GM21423 (cell line): ENCODE measurements around the gene ABHD10.

Experiments
- ATAC-seq: cut with Tn5 transposase; IDR thresholded peaks from one replicate; pipeline ENCODE4 v1.9.1; 2021; ENCODE audit warnings: mild to moderate bottlenecking, moderate library complexity; ENCODE audit not compliant: unreplicated experiment

ABHD10 gene

DNA sequence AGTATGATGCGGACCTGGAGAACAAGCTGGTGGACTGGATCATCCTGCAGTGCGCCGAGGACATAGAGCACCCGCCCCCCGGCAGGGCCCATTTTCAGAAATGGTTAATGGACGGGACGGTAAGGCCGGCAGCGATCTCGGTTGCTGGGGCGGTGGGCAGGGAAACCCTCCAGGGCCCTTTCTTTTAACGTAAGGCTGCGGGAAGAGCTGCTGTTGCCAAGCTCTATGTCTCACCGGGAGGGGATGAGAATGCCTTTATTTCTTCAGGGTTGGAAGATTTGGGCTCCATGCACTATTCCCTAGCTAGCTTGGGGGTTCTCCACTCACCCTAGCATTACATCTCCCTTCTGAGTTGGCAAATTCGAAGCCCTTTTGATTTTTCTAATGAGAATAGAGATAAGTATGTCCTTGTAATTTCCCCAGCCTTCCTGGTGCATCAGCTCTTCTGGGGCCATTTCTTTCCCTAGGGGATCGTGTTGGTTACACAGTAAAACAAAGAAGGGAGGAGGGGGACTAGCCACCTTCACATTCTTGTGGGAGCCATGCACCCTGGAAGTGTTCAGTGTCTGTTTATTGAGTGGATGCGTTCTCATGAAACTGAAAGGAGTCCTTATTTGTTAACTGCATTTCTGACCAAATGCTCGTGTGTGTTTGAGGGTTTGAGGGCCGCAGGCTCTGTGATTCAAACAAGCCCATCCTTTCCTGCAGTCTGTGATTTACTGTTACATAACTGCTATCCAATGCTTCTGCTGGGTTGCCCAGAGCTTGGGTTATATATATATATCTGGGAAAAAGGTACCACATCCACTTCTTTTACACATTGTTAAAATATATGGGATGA, 20.9 kb downstream of the ABHD10 start:
- ATAC-seq: no peak

DNA sequence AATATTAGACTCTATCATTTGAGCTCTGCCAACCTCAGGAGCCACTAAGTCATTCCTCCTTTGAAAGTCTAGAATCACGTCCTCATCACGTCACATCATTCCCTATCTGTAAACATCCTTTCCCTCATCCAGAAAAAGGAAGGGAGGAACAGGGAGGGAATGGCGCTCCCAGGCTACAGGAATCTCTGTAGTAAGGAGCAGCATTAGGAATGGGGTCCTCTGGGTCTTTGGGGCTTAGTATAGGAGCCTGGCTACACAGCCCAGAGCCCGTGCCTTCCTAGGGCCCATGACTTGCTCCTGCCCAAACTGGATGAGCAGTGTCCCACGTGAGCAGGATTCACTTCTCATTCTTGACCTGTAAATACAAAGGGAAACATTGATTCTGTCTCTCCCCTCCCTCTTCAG, 21.5 kb downstream of the ABHD10 start:
- no peak for ATAC-seq

DNA sequence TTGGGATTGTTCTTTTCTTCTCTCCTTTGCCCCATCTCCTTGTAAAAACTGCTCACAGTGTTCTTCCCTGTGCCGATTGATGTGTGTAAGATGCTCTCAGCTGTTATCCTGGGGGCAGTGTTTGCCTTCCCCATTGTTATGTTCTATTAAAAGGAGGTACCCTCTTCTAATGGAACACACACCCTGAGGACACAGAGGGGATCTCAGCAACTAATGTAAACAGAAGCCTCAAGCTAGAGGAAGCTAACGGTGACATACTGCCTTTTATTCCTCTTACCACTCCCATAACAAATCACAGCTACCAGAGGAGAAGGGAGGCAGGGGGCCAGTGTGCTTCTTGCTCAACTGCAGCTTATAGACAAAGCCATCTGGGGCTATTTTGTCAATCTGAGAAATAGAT, 22.1 kb downstream of the ABHD10 start:
- no peak for ATAC-seq

DNA sequence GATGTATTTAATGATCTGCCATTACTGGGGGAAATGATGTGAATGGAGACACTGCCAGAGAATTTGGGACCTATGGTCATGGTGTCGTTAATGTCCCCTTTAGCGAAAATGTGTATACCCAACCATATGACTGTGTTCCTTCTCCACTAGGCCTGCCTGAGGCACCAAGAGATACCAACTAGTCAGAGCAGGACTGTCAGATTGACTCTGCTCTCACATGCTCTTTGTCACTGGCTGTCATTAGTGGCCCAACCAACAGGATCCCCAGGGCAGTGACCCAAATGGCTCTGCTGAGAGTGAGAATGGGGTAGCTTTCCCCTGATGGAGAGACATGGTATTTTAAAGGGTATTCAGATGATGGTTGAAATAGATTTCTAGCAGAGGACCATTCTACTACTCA, 22.7 kb downstream of the ABHD10 start:
- no peak for ATAC-seq

DNA sequence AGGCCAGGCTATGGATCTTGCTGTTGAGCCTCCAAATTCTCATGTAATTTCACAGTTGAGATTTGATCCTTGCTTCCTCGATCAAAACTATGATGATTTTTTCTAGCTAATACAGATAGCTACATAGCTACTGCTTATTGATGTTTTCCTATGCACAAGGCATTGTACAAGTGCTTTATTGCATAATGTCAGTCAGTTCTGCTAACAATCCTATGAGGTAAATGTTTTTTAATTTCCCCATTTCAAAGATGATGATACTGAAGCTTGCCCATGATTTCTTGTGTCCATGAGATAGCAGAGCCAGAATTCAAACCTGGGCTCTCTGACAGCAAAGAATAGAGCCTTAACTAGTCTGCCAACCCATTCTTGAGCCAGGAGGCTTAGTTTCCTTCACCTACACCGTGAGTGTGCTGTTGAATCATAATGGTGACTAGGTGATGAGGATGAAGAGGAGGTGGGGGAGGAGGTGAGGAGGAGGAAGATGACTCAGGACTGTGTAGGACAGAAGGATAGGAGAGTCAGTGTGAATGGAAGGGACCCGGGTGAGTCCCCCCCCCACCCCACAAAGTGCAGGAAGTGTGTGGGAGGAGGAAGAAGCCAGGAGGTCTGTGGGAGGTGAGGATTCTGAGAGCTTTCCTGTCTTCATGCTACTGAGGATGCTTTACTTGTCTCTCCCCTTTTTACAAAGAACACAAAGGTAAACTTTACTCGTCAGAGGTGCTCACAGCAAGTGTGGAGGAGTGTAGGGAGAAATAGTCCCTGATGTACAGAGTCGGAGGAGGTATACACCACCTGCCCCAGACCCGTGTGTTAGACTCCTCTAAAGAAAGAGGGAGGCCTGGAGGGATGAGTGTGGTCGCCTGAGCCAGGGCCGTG, 23.5 kb downstream of the ABHD10 start:
- ATAC-seq: no peak

DNA sequence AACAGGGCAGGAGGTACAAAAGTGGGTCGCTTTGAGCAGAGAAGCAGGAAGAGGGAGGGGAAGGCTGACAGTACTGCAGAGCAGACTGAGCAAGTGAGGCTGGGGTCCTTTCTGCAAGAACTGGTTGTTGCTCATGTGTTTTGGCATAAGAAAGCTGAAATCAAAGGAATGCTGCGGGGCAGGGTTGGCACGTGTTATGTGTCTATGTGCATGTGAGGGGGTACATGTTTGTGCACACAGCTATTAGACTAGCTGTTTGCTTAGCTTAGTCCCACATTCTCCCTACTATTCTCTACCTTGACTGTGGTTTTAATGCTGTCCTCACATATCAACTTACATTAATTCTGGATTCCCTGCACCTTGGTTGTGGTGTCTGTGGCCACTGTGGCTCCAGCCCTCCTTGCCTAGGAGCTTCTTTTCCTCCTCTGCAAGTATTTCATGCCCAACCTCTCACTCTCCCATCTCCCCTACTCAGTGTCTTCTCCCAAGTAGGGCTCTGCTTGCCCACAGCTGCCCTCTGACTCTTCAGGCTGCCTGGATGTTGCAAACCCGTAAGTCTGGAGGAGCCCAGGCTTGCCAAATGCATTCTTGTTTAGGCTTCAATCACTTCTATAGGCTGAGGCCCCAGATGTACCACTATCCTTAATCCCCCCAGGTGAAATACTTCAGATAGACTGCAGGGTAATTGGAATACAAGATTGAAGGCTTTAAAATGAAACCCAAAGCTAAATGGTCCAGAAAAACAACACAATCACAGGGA, 24.7 kb downstream of the ABHD10 start:
- no peak for ATAC-seq

DNA sequence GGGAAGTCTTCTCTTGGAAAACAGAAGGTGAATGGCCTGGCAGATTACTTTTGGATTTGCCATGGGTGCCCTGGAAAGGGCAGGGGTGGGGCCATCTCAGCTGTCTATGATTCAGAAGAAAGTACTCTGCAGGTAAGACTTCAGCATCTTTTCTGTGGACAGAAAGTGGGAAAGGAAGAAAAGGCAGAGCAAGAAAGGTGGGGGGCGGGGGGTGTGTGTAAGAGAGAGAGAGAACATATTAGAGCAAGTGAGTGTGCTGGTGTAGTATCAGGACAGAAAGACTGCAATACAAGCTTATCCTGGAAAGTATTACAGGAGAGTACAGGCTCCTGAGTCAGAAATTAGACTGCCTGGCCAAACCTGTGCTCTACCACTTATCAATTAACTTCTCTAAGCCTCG, 25.4 kb downstream of the ABHD10 start:
- ATAC-seq: no peak

DNA sequence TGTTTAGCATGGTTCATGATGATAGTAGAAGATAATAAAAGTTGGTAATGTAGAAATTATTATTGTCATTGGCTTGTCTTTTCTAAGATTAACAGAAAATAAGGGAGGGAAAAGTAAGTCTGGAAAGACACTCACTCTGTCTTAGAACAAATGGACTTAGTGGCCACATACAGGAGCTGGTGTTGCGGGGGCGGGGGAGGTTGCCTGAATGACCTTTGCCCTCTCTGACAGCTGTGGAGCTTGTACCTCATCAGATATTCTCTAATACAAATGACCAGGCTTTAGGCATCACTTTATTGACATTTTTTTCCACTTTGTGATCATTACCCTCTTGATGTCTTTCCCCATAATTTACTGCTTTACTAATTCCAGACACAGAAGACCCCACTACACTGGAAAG, 25.8 kb downstream of the ABHD10 start:
- no peak for ATAC-seq

DNA sequence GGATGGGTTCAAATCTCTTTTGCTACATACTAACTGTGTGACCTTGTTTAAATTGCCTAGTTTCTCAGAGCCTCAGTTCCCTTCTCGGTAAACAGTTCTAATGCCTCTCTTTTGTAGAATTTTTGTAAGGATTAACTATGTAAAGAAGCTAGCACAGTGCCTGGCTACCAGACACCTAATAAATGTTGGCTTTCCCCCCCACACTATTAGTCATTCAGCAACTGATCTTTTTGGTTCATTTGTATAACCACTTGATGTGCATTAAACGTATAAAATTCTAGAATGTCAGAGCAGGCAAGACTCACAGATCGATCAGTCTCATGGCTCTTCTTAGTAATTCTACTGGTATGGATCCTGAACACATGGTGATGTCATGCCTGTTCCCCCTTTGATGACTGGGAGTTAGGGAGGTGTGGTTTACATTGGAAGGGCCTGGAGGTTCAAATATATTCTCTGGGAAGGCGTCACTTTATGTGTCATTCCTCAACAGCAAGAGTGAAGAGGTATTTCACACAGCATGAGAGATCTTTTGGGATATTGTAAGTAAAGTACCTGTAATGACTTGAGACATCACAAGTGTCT, 26.4 kb downstream of the ABHD10 start:
- ATAC-seq: no peak

DNA sequence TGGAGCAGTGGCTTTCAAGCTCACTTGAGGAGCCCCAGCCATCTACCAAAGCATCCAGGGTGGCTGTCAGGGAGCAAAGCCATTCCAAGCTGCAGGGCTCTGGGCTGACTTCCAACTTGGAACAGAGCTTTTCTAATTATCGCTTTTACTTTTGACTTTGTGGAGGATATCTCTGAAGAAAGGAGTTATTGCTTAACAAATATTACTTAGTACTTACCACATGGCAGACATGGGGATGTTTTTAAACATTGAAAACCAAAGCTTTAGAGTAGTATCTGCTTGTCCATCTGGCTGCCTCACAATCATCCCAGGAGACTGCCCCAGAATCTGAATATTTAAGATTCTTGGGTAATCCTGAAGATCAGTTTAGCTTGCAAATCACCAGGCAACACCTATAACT, 28.8 kb downstream of the ABHD10 start:
- ATAC-seq: no peak

DNA sequence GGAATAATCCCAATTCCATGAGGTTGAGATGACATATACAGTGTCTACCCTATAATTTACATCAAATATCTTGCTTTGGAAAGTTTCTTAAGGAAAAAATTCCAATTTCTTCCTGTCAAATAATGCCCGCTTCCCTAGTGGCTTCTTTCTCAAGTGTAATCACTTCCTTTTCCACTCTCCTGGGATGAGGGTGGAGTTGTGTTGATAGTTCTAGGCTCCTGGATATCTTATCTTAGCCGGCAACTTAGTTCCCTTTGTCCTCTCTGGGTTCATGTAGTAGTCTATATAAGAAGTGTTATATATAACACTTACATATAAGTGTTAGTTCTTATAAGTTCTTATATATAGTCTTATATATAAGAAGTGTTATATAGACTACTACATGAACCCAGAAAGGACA, 30.8 kb downstream of the ABHD10 start:
- ATAC-seq: no peak

DNA sequence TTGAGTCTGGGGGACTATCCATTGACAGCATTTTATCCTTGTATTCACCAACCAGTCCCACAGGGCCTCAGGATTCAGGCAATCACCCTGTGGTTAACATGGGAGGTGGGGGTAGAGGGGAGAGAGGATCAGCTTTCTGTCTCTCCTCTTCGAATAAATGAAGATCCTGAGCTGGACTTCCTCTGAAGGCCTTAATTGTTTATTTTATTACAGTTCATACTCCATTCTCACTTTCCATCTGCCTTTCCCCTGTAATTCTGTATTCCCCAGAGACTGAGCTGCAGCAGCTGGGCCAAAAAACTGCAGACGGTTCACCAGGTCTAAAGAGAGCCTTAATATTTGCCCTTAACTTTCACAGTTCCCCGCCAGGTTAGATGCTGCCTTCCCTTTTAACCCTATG, 31.8 kb downstream of the ABHD10 start:
- no peak for ATAC-seq

DNA sequence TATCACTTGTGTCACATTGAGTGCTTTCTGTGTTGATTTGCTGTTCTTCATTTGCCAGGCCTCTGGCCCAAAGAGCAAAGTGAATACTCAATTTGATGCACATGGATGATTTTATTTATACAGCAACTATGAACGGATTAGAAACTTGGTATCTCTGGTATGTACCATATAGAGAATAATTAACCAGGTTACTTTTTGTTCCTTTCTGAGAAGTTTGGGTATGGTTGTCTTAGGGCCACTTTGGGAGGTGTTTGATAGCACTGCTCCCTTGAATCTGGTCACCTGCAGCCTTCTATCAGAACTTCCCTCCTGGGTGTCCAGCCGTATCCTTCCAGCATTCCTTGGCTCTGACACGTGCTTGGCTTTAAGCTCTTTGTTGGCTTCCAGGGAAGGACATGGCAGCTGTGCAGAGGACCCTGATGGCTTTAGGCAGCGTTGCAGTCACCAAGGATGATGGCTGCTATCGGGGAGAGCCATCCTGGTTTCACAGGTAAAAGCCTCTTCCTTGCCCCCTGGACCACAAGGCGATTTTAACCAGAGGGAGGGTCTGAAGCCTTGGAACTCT, 32.6 kb downstream of the ABHD10 start:
- ATAC-seq: no peak

DNA sequence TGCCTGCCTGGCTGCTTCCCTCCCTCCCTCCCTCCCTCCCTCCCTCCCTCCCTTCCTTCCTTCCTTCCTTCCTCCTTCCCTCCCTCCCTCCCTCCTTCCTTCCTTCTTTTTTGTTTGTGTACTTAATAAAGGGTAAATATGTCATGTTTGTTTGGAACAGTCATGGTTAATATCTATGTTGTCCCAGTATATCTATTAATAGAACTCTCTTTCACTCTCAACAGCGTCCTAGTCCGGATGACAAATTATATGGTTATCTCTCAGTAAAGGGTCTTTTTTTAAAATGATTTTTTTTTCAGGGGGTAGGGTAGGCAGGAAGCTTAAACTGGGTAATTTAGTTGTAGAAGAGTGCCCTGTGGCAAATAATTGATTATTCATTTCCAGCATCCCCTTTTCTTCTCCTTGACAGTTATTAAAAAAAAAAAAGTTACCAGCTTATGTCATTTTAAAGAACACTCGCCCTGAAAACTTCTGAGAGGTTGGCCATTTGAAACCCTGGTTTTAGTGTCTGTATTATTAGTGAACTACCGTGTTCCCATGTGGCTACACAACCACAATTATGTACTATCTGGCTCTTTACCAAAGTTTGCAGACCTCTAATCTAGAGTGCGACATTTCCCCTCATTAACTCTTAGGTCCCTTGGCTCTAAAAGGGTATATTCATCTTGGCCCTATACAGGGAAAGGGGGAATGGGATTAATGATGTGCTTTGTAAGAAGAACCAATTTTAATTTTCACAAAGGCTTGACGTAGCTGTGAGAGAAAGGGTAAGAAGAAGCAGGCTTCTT, 33.6 kb downstream of the ABHD10 start:
- ATAC-seq: no peak

DNA sequence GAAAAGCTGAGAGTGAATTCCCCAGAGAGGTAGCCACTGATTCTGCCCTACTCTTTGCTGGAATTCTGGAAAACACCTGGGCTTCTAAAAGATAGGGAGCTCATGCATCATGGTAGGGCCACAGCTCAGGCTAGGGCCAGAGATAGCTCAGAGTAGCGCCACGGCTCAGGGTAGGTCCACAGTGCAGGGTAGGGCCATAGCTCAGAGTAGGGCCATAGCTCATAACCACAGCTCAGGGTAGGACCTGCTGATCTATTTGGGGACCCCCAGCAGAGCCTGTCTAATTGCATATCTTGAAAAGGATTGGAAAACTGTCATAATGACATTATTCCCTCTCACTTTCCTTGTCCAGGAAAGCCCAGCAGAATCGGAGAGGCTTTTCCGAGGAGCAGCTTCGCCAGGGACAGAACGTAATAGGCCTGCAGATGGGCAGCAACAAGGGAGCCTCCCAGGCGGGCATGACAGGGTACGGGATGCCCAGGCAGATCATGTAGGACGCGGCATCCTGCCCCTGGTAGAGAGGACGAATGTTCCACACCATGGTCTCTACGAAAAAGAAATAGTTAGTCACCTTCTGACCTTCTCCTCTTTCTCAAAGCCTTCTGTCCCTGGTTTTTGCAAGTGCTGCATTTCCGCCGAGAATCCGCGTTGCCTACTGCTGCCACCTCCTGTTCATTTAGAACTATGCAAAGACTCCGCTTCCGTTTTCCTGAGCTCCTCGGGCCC, 34.4 kb downstream of the ABHD10 start:
- ATAC-seq: peak; percentile 82

DNA sequence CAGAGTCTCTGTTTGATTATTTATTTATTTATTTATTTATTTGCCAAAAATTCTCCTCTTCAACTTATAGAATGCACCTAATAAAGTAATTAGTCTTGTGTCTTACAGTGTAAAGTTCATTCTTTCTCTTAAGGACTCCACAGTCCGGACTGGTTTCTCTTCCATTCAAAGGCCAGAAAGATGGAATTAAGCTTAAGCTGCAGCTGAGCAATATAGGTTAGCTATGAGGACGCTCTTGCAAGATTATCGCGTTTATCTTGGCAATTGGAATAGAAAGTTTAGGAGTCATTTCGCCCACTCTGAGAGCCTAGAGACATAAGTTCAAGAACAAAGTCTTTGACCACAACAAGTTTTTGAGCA, 34.9 kb downstream of the ABHD10 start:
- peak; percentile 25 for ATAC-seq

DNA sequence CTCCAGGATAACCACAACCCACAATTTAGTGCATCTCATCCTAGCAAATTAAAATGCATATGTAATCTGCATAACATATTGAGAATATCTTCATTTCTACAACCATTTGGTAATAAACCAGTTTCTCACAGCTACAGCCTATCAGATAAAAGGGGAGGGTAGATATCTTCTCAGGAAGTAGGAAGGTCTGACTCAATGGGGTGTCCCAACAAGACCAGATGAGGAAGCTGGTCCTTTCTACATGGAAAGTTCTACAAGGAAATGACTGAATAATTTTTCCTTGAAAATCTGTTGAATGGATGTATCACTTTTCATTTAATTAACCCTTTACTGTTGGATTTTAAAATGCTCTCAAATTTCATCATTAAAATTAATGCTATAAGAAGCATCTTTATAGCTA, 38.3 kb downstream of the ABHD10 start:
- no peak for ATAC-seq

DNA sequence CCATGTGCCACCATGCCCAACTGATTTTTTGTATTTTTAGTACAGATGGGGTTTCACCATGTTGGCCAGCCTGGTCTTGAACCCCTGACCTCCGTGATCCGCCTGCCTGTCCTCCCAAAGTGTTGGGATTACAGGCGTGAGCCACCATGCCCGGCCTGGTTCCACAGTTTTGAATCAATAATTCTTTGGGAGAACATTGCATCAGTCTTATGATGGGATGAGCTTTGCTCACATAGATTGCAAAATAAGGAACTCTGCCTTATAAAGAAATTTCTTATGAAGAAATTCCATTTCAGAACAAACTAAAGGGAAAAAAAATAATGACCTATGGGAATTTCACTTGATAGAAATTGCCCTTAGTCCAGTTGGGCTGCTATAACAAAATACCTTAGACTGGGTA, 39.9 kb downstream of the ABHD10 start:
- no peak for ATAC-seq

DNA sequence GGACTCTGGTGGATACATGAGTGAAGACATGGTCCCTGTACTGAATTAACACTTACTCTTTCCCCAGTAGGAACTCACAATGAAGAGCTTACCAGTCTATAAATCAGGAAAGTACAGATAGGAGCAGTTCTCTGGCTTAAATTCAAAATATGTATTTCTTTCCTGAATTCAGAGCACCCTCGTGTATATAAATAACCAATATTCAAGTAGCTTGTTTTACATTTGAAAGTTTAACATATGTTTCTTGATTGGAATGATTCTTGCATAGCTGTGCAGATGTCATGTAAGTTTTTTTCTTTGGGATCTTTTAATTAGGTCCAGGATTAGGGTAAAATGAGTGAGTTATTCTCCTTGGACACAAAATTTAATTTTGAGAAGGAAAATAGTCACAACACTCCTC, 40.9 kb downstream of the ABHD10 start:
- no peak for ATAC-seq
